ENCODE data around the gene BANF2. TPM values are rescaled to one million over a fixed set of nuclear protein-coding genes. Genes with fewer than 3 reads are reported as not detected.
A peak's percentile ranks its signal among the peaks of the same experiment; 100 is the strongest.

Gene BANF2
- total RNA-seq, 1 donor from 2014 or later: not detected

DNA sequence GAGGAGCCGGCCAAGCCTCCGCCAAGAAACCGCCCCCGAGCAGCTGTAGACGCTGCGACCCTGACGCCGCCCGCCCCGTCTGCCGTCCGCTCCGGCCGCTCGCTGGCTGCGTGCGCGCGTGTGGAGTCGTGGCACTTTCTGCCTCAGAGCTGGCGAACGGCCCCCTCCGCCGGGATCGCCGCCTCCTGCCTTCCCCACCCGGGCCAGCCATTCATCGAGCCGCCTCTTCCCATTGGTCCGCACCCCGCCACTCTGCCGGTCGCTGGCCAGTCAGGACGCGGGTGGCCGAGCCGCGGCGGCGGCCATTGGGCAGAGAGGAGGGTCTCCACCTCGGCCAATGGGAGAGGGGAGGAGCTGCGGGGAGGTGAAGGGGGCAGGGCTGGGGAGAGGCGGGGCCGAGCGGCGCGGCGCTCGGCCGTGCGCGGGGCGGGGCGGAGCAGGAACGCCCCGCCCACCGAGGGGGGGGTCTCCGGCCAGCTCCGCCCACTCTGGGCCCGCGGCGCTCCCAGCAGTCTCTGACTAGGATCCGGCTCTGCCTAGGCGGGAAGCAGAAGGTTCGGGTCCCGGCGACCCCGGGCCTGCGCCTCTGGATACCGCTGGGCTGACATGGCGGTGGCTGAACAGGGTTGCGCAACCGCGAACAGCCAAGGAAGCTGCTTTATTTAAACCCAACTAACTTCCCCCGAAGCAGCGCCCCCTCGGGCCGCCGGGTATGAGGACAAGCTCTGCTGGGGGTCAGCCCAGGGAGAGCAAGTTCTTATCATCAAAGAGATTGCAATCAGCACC is 17.5 kb upstream of the BANF2 start, which contains the start of gene RRBP1:
RRBP1 (minus strand) TSS at position 140 of the 786 bp plus-strand sequence. CDS start 21,735 bp downstream, outside the sequence.
- H3K4me1 Mint-ChIP-seq: peaks cover 28% of the 10 kb centered on the region
- peaks cover 6% of the 10 kb centered on the region for H3K9me3 Mint-ChIP-seq
- peak within 1 kb of the TSS; percentile 77 for H3K4me3 Mint-ChIP-seq
- DNase-seq (ENCODE audit: low spot score in 2 of 2, unreplicated experiment in 2 of 2): peak; percentile 98
- TF ChIP-seq, protein P1, sequence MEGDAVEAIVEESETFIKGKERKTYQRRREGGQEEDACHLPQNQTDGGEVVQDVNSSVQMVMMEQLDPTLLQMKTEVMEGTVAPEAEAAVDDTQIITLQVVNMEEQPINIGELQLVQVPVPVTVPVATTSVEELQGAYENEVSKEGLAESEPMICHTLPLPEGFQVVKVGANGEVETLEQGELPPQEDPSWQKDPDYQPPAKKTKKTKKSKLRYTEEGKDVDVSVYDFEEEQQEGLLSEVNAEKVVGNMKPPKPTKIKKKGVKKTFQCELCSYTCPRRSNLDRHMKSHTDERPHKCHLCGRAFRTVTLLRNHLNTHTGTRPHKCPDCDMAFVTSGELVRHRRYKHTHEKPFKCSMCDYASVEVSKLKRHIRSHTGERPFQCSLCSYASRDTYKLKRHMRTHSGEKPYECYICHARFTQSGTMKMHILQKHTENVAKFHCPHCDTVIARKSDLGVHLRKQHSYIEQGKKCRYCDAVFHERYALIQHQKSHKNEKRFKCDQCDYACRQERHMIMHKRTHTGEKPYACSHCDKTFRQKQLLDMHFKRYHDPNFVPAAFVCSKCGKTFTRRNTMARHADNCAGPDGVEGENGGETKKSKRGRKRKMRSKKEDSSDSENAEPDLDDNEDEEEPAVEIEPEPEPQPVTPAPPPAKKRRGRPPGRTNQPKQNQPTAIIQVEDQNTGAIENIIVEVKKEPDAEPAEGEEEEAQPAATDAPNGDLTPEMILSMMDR (IDR thresholded peaks at IDR 0.05; ENCODE audit: unreplicated experiment): peak; percentile 85
- H3K36me3 Mint-ChIP-seq: peaks cover 4% of the 10 kb centered on the region
- peak within 1 kb of the TSS; percentile 84 for H3K27ac Mint-ChIP-seq
- peaks cover 30% of the 10 kb centered on the region for H3K27me3 Mint-ChIP-seq (ENCODE audit: low read depth)

DNA sequence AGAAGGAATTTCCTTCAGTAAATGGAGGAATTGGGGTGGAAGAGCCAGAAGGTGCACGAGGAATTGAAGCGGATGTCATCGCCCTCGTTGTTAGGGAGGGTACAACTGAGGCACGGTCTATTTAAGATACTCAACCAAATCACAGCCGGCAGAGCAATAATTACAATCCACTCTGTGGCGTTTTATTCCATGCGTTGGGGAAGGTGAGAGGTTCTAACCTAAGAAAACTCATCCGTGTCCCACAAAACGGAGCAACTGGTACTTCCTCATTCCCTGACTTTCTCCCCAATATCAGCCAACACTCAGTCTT is 16.9 kb upstream of the BANF2 start:
- DNase-seq (ENCODE audit: low spot score in 2 of 2, unreplicated experiment in 2 of 2): no peak
- Mint-ChIP-seq H3K4me3 (peak overlapping the region; percentile 77), H3K9me3 (peaks cover 12% of the 10 kb centered on the region), H3K27ac (peak overlapping the region; percentile 73), H3K36me3 (peaks cover 4% of the 10 kb centered on the region), H3K27me3 (ENCODE audit: low read depth) (peaks cover 33% of the 10 kb centered on the region), H3K4me1 (peaks cover 28% of the 10 kb centered on the region)
- TF ChIP-seq, protein P1 (IDR thresholded peaks at IDR 0.05; ENCODE audit: unreplicated experiment): no peak

DNA sequence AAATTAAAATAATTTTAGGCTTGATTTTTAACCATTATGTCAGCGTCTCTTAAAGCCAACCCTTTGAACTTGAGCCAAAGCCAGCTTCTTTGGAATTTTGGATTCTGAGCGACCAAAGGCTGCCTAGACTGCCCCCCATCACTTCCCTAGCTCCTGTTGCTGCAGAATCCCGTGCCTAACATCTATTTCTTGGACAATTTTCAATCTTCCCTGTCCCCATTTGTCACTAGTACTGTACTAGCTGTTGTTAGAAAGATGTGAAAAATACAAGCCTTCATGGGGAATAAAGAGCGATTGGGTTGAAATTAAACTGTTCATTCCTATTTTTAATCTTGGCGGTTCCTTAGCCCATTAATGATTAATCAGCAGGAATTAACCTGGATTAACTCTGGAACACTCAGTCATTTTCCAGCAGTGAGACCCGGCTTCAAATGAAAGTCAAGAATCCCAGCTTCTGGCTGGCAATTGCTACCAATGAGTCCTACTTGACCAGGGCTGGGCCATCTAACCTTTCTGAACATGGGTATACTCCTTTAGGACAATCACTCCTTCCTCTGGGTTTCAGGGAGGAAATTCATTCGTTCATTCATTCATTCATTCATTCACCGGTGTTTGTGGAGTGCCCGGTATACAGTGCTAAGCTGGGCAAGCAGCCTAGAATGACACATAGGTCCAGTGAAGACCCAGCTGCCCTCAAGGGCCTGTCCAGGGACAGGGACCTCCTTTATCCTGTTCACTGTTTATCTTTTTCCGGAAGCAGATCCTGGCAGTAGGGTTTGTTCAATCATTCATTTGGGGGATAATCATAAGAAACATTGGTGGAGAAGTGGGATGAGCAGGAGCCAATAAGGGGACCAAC is 16.3 kb upstream of the BANF2 start:
- DNase-seq (ENCODE audit: low spot score in 2 of 2, unreplicated experiment in 2 of 2): no peak
- Mint-ChIP-seq H3K4me1 (peaks cover 26% of the 10 kb centered on the region), H3K27ac (no peak overlapping the region), H3K27me3 (ENCODE audit: low read depth) (peaks cover 33% of the 10 kb centered on the region), H3K4me3 (peak overlapping the region; percentile 43), H3K9me3 (peaks cover 13% of the 10 kb centered on the region), H3K36me3 (peaks cover under 1% of the 10 kb centered on the region)
- TF ChIP-seq, protein P1 (IDR thresholded peaks at IDR 0.05; ENCODE audit: unreplicated experiment): no peak

DNA sequence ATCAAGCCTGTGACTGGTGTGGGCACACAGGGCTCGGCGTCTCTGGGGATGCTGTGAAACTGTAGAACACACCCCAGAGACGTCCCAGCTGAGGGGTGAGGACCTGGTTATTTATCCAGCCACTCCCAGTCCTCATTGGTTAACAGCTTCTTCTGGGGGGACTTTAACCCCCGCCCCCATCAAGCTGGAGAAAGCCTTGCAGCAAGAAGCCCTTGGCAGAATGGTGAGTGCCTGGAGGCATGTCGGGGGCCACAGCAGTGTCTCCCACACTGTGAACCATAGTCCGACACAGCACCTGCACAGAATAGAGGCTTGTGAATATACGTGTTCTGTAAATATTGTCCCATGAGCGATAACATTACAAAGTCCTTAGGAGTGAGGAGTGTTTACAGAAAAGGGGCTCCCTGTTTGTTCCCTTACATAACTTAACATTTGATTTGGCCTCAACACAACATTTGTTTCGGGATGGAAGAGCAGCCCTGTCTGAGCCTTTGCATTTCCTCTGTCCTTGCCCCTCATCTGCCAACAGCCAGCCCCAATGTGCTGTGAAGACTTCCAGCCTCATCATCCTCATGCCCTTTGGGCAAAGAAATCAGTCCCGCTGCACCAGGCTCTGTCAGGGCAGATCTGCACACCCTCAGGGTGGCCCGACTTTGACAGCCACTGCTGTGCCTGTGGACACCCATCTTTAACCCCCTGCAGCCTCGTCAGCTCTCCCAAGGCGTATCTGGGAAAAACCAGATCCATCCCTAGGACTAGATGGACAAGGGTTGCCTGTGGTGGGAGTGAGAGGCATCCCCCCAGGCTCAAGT is 15.5 kb upstream of the BANF2 start:
- Mint-ChIP-seq H3K4me1 (peaks cover 28% of the 10 kb centered on the region), H3K36me3 (no peaks in the 10 kb centered on the region), H3K27ac (no peak overlapping the region), H3K27me3 (ENCODE audit: low read depth) (peaks cover 33% of the 10 kb centered on the region), H3K4me3 (no peak overlapping the region), H3K9me3 (peaks cover 13% of the 10 kb centered on the region)
- TF ChIP-seq, protein P1 (IDR thresholded peaks at IDR 0.05; ENCODE audit: unreplicated experiment): no peak
- DNase-seq (ENCODE audit: low spot score in 2 of 2, unreplicated experiment in 2 of 2): no peak

DNA sequence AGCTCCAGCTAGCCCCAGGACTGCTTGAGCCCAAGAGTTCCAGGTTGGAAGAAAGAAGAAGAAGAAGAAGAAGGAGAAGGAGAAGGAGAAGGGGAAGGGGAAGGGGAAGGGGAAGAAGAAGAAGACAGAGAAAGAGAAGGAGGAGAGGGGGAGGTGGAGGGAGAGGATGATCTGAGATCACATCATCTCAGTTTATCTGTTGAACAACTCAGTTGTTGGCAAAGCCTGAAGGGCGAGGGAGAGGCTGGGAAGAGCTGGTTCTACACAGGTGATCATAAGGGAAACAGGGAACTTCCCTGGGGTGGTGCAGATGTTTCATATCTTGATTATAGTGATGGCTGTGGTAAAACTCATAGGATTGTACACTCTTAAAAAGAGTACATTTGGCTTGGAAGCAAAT is 14.6 kb upstream of the BANF2 start:
- H3K4me1 Mint-ChIP-seq: peaks cover 19% of the 10 kb centered on the region
- DNase-seq (ENCODE audit: low spot score in 2 of 2, unreplicated experiment in 2 of 2): no peak
- H3K27me3 Mint-ChIP-seq (ENCODE audit: low read depth): peaks cover 33% of the 10 kb centered on the region
- H3K9me3 Mint-ChIP-seq: peaks cover 14% of the 10 kb centered on the region
- TF ChIP-seq, protein P1 (IDR thresholded peaks at IDR 0.05; ENCODE audit: unreplicated experiment): no peak
- no peaks in the 10 kb centered on the region for H3K36me3 Mint-ChIP-seq
- no peak overlapping the region for H3K27ac Mint-ChIP-seq
- no peak overlapping the region for H3K4me3 Mint-ChIP-seq

Data from mesothelial cell of epicardium (in vitro differentiated cells).